AG08395 (cell line): ENCODE data around the gene CPEB3.
A peak's percentile ranks its signal among the peaks of the same experiment; 100 is the strongest.
"Not testable (repeated sequence)": the region's sequence is repeated elsewhere in the genome, so short reads cannot be mapped to it uniquely, and the experiment has no call there.

ENCODE experiments used
- DNase-seq: peaks from one replicate; pipeline ENCODE4 v3.0.0; 2012; ENCODE audit warnings: mixed read lengths, low spot score

CPEB3 gene

DNA sequence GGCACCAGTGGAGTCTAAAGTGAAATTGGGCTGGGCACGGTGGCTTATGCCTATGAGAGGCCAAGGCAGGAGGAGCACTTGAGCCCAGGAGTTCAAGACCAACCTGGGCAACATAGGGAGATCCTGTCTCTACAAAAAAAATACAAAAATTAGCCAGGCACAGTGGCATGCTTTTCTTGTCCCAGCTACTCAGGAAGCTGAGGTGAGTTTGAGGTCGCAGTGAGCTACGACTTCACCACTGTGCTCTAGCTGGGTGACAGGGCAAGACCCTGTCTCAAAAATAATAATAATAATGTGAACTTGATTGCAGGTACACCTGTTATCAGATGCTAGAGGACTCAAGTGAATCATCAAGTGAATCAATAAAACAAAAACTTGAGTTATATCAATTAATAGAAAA is 259.3 kb downstream of the CPEB3 start:
- DNase-seq = no peak

DNA sequence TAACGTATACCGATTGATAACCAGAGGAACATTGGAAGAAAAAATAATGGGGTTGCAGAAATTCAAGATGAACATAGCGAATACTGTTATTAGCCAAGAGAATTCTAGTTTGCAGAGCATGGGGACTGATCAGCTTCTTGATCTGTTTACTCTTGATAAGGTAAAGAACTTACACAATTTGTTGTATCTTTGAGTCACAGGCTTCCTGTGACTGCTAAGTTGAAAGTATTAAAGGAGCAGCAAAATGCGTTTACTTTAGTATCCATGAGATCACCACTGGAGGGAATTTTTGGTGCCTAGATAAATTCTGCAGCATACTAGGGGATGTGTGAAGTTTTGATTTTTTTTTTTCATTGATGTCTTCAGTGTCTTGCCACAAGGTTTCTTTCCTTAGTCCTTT is 263.7 kb downstream of the CPEB3 start:
- DNase-seq = no peak

DNA sequence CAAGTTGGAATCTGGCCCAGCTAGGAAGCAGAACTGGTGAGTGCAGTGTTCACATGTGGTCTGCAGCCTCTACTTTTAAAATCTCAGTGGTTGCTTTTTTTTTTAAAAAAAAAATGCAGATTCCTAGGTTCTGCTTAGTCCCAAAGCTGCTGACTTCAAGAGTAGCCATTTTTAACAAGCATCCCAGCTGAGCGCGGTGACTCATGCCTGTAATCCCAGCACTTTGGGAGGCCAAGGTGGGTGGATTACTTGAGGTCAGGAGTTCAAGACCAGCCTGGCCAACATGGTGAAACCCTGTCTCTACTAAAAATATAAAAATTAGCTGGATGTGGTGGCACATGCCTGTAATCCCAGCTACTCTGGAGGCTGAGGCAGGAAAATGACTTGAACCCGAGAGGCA is 265.5 kb downstream of the CPEB3 start:
- DNase-seq = not testable (repeated sequence)

DNA sequence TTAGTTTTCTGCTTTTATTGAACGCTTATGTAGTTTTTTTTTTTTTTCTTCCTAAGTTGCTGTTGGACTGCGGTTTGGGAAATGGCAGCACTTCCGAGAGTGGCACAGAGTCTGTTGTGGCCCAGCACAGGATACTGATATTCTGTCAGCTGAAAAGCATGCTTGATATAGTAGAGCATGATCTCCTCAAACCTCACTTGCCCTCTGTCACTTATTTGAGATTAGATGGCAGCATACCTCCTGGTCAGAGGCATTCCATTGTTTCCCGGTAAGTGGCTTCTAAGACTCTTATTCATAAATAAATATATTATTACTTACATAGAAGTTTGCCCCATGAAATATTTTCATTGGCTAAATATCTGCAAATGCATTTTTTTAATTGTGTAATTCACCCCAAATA is 266.2 kb downstream of the CPEB3 start:
- DNase-seq = peak; percentile 22

DNA sequence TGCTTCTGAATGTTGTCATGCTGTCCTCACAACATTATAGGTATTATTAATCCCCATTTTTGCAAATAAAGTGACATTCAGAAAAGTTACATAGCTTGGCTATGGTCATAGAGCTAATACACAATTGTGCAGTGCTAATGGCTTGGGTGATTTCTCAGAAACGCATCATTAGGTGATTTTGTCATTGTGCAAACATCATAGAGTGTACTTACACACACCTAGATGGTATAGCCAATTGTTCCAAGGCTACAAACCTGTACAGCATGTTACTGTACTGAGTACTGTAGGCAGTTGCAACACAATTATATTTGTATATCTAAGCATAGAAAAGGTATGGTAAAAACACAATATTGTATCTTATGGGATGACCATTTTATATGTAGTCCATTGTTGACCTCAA is 276.3 kb downstream of the CPEB3 start:
- DNase-seq = no peak

DNA sequence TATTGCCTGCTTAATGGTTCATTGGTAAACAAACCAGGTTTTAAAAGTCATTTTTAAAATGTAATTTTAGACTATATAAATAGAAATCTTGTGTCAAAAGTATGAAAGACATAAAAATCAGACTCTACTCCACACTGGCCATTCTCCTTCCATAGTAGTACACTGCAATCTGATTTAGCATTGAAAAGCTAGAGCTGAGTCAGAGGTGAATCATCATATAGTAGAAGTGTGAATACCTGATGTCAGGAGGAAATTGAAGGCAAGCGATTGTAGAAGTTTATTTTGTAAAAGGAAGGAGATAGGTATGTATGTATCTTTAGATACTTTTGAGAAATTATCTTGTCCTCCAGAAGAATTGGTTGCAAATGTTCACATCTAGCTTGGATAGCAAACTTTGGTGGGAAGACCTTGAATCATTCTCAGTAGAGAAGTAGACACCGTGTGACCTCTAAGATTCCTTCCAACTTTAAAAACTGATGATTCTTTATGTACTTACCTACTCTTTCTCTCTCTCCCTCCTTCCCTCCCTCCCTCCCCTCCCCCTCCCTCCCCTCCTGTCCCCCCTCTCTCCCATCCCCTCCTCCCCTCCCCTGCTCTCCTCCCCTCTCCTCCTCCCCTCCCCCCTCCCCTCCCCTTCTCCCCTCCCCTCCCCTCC is 279.2 kb downstream of the CPEB3 start:
- DNase-seq = peak; percentile 41

DNA sequence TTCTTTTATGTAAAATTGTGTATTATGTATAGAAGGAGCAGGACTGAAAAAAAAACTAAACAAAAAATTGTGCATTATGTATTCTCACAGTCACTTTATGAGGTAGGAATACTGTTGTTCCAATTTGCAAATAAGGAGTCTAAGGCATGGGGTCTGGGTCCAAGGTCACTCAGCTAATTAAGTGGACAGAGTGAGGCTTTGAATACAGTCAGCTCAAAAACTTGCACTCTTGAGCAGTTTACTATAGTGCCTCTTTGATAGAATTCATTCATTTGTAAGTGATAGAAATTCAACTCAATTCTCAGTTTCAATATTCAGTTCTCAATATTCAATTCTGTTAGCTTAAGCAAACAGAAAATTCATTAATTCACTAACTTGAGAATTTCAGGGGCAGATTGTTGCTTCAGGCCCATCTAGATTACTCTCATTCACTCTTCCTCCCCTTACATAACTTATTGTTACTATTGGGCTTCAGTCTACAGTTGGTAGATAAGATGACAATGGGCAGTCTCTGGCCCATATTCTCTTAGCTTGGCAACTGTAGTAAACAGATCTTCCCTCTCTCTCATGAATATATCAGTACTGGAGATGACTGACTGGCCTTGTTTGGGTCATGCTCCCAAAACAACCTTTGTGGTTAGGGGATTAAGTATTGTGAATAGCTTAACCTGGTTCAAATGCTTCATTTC is 280.7 kb downstream of the CPEB3 start:
- DNase-seq = no peak

DNA sequence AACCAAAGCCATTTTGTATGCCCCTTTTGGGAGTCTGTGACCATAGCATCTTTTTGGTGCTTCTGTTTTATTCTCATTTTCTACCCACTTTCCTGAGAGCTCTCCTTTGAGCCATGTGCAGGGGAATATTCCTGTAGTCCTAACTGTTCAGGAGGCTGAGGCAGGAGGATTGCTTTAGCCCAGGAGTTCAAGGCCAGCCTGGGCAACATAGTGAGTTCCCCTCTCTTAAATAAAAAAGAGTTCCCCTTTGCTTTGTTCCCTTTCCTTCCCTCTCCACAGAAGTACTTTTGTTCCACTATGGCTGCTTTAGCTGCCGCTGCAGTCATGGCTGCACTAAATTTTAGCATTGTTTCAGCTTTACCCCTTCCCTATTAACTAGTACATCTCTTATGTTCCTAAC is 281.4 kb downstream of the CPEB3 start:
- no peak for DNase-seq

DNA sequence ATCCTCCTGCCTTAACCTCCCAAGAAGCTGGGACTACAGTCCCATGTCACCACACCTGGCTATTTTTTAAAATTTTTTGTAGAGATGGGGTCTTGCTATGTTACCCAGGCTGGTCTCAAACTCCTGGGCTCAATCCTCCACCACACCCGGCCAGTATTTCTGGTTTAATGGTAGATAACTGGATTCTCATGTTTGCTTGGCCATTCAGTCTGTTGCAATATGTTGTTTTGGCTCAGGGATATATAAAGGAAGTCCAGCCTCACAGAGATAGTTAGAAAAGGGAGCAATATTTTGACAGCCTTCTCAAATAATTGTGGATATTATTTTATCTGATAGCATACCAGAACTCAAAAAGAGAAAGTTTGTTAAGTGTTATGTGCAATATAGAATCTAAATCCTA is 284.9 kb downstream of the CPEB3 start:
- DNase-seq = no peak

DNA sequence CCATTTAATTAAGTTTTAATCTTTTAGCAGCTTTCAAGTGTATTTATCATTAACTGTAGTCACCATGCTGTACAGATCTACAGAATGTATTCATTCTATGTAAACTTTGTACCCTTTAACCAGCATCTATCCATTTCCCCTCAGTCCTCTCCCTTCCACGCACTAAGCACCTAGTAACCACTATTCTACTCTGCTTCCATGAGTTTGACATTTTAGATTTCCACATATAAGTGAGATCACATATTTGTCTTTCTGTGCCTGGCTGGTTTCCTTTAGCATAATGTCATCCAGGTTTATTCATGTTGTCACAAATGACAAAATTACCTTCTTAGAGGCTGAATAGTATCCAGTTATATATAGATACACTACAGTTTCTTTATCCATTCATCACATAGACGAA is 287.6 kb downstream of the CPEB3 start:
- DNase-seq = no peak

DNA sequence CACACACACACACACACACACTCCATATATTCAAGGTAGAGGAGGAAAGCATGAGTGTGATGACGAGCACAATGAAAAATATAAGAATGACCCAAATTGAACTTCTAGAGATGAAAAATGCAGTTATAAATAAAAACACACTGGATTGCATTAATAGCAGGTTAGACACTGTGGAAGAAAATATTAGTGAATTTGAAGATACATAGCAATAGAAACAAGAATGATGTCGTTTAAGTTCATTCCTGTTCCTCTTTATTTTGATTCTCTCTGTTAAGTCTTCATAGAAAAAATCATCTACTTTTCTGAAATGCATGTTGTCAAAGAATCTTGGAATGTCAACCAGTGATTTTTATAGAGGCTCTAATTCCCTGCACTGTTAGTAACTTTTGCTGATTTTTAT is 288.9 kb downstream of the CPEB3 start:
- no peak for DNase-seq

DNA sequence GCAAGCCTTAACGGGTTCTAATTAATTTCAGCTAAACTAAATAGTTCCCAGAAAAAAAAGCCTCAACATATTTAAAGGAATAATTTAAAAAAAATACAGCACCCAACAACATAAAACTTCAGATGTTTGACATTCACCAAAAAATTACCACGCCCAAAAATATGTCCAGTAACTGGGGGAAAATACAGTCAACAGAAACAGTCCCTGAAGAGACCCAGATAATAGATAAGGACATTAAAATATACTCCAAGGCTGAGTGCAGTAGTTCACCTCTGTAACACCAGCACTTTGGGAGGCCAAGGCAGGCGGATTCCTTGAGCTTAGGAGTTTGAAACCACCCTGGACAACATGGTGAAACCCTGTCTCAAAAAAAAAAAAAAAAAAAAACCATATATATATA is 289.3 kb downstream of the CPEB3 start:
- no peak for DNase-seq
